Daoy (cell line): ENCODE data around the gene PPY. TPM values are rescaled to one million over a fixed set of nuclear protein-coding genes. Genes with fewer than 3 reads are reported as not detected.
"Not testable (repeated sequence)": the region's sequence is repeated elsewhere in the genome, so short reads cannot be mapped to it uniquely, and the experiment has no call there.

Source experiments
- DNase-seq: peaks from one replicate; pipeline ENCODE4 v3.0.0-alpha.2; 2015; ENCODE audit warnings: low read depth
- total RNA-seq: library from RNA; depleted of rRNA; stranded (reverse); fragments of >200 nt; shearing (Covaris generic); gene quantifications from 2 replicates; pipeline ENCODE4 v1.2.3, GENCODE V29; 2014; rRNA removed

The PPY gene, protein sequence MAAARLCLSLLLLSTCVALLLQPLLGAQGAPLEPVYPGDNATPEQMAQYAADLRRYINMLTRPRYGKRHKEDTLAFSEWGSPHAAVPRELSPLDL
- not detected in 2 replicates for total RNA-seq

DNA sequence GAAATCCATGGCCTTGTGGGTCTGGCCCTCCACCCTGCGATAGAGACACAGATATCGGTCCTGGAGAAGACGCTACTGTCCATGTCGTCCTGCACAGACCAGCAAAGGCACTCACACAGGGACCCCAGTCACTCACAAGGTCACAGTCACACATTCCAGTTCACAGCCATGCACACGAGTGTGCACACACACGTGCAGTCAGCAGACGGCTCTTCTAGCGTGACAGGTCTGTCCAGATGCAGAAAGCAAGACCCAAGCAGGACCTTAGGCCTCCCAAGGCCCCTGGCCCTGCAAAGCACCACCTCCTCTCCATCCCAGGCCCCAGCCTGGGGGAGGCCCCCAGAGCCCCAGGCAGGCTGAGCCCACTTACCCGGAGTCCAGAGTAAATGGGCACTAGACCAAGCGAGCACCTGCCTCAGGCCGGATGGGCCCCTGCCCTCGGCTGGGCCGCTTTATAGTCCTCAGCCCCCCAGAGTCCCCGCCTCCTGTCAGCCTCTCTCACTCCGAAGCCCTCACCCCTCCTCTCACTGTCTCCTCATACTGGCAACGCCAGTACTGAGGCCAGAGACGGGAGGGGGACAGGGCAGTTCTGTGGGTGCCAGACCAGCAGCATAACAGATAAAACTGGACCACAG lies at the start of gene PPY:
TSS of gene PPY (minus strand) at position 426 of the 635 bp plus-strand sequence. CDS start 822 bp downstream, outside the sequence.
- DNase-seq, result no peak

DNA sequence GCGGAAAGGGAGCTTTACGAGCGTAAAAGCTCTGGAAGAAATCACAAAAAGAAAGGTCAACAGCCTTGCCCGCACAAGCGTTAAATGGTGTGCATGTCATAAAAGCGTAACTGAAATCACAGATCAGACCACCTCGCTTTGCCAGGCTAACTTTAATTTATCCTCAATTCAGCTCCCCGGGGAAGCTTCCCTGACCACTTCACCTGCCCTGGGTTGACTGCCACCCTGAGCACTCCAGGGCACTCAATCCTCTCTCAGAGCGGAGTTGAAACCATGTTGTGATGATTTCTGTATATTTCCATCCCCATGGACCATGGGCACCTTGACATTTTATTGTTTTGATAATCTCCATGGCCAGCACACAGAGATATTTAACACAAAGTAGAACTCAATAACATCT lies 46.0 kb upstream of the PPY start:
- no peak for DNase-seq

DNA sequence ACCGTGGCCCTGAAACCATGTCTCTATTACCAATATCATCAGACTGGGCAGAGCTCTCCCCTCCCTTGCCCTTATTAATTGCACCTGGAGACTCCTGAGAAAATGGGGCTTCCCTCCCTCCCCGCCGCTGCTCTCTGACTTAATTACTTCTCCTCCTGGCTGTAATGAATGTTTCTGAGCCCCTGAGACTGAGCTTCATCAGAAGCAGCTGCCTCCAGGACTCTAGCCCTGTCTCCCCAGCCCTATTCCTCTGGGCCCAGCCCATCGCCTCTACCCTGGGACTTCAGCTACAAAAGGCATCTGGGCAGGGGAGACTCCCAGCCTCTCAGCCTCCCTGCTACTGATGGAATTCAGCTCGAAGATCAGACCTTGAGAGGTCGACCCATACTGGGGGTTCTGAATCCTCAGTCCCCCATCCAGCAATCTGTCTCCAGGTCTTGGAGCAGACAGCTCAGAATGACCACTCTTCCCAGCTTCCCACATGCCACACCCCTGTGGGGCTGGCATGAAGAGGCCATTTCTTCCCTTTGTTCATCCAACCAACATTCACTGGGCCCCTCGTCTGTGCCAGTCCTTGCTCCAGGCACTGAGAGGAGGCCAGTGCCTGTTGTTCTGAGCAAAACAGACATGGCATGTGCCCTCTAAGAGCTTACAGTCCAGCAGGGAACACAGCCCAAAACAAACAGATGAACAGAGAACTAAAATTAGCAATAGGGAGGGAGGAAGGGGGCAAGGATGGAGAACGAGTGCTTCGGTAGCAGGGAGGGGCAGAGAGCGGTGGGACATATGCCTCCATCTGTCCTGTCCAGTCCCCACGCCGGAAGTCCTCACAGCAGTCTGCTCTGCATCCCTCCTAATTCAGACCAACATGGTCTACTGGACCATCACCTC lies 45.1 kb upstream of the PPY start:
- DNase-seq, result no peak

DNA sequence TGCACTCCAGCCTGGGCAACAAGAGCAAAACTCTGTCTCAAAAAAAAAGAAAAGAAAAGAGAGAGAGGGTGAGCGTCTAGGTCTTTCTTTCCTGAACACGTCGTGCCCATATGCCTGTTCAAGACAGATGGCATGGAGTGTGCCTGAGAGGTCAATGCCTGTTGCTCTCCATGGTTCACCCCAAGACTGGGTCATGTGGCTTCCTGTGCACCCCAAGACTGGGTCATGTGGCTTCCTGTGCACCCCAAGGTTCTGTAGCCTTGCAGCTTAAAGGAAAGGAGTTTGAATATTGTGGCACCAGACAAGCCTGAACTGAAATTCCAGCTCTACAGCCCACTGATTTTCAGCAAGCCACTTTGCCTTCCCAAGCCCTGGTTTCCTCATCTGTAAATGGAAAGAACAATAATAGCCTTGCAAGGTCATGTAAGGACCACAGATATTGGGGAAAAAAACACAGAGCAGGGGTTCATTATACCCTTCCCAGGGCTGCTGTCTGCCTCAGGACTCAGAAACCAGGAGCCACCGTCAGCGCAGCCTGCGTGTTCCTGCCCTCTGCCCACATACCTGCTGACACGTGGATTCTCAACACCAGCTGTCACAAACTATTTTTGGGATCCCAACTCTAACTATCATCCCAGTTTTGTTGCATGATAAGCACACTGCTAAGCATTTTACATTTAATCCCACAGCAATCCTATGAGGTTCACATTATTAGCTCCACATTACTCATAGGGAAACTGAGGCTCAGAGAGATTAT lies 44.1 kb upstream of the PPY start:
- DNase-seq, result no peak

DNA sequence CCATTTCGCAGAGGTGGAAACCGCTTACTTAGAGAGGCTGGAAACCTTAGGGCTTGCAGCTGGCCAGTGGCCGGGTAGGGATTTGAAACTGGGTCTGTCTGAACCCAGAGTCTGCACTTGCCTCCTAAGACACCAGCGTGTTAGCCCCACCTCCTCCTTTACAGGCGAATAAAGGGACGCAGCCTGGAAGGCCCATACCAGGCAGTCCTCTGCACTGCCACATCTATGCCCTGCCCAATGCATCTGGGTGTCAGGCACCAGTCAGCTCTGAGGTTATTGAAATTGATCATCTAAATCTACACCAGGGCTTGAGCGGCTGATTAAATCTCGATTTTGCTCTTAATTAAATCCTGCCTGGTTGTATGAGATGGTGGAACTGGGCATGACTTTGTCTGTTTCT lies 42.2 kb upstream of the PPY start:
- DNase-seq, result no peak

DNA sequence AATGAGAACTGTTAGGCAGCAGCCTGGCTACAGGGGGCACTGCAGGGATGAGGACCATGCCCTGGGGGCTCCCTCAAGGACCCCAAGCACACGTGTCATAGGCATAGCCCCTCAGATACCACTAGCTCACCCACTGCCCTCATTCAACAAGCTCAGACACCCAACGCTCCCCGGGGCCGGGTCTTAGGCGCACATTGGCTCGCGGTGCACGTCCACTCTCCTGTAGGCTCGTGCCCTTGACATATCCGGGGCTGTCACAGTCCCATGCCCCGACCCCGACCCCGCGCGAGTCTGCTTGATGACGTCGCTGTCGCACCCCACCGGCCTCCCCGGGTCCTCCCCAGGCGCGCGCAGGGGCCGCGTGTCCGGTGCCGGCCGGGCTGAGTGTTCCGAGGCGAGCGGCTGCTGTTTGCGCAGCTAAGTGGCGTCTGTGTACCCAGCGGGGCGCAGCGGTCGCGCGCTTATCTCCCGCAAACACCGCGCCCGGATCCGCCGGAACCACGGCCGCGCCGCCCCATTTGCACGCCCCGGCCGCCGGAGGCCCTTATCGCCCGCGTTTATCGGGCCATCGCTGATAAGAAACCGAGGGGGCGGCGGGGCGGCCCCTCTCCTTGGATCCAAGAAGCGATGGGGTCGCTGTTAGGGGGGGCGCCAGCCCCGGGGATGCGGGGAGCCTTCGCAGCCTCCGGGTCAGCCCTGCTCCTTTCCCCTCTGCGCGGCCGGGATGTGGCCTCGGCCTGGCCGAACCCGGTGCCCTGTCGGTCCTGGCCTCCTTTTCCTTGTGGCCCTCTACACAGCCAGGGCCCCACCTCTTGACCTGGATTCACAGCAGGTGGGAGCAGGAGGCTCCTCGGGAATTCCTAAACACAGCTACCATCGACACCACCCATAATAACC lies 41.5 kb upstream of the PPY start:
- no peak for DNase-seq

DNA sequence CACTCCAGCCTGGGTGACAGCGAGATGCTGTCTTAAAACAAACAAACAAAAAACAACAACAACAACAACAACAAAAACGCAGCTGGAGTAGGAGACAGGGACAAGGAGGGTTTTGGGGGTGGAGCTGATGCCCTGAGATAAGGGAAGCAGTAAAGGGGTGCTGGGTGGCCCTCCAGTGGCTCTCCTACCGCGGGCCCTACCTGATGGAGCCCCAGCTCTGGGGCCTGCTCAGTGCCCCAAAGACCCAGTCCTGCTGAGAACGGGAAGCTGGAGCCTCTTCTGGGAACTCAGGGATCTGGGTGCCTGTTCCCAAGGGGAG lies 40.9 kb upstream of the PPY start:
- DNase-seq, result no peak

DNA sequence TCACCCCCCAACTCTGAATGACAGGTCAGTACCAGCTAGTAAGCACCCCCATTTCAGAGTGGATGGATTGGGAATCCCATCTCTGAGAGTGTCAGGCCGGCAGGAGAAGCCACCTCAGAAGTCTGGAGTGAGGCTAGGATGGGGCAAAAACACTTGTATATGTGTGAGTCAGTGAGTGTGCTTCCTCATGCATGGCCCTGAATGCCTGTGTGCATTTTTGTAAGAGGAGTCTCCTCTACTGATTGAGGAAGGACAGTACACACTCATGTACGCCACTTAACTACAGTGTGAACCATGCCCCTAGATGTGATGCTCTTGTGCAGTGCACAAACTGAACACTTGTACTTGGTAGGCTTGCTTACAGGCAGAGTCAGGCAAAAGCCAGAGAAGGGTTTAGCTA lies 39.9 kb upstream of the PPY start:
- DNase-seq, result no peak

DNA sequence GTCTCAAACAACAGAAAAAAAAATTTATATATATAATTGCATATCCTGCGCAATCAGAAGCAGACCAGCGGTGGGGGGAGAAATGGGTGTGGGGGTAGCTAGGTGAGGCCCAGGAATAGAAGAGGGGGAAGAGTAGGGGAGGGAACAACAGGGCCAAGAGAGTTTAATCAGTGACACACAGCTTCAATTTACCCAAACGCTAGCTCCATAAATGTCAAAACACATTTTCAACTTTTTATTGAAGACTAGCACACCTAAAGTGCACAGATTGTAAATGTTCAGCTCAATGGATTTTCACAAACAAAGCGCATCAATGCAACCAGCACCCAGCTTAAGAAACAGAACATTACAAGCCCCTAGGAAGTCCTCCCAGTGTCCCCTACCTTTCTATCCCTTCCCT lies 37.4 kb upstream of the PPY start:
- DNase-seq, result no peak

DNA sequence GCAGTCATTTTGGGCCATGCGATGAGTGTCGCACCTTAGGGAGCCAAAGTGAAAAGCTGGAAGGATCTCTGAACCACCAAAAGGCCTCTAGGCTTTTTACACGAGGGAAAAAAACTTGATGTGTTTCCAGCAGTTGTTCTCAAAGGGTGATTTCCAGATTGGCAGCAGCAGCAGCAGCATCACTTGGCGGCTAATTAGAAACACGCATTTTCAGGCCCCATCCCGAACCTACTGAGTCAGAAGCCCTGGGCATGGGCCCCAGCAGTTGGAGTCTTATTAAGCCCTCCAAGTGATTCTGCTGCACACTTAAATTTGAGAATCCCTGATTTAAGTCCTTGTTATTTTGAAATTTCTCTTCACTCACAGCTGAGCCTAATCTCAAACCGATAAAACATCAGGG lies 36.7 kb upstream of the PPY start:
- DNase-seq, result no peak

DNA sequence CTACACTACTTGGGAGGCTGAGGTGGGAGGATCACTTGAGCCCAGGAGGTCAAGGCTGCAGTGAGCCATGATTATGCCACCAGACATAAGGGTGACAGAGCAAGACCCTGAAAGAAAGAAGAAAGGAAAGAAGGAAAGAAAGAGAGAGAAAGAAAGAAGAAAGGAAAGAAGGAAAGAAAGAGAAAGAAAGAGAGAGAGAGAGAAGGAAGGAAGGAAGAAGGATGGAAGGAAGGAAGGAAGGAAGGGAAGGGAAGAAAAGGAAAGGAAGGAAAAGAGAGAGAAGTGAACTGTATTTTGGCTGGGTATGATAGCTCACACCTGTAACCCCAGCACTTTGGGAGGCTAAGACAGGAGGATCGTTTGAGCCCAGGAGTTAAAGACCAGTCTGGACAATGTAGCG lies 35.8 kb upstream of the PPY start:
- no peak for DNase-seq

DNA sequence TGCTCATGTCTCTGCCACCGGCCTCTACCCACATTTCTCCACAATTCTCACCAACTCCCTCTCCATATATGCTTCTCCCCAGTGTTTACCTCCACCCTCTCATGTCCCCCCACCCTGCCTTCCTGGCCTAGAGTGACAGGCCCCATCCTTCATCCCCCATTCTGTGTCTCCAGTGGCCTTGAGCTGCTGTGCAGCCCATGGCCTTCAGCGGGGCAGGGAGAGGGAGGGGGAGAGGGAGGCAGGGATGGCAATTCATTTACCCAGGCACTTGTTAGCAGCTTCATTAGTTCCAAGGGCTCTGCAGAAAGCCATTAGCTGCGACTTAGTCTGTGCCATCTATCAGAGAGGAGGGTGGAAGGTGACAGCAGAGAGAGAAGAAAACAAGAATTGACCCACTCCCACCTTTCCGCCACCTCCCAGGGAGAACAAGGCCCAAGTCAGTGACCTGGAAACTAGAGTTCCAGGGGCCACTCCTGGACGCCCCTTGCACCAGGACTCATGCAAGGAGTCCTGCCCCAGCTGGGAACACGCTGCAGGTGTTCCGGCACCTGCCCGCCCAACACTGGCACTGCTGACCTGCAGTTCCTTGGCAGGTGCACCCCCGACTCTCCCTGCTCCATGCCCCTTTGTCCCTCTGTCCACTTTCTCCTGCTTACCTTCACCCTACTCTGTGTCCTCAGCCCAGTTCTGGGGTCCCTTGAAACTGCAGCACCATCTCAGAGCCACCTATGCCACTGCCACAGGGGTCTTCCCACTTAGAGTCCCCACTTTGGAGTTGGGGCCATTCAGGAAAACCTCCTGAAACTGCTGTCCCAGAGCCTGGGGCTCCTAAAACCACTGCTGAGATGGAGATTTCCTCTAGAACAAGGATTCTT lies 34.9 kb upstream of the PPY start:
- DNase-seq, result no peak

DNA sequence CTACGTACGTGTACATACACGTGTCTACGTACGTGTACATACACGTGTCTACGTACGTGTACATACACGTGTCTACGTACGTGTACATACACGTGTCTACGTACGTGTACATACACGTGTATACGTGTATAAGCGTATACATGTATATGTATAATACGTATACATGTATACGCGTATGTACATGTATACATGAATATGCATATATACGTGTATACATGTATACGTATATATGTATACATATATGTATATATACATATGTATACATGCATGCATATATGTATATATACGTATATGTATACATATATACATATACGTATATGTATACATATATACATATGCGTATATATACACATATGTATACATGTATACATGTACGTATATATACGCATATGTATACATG lies 33.6 kb upstream of the PPY start:
- no peak for DNase-seq

DNA sequence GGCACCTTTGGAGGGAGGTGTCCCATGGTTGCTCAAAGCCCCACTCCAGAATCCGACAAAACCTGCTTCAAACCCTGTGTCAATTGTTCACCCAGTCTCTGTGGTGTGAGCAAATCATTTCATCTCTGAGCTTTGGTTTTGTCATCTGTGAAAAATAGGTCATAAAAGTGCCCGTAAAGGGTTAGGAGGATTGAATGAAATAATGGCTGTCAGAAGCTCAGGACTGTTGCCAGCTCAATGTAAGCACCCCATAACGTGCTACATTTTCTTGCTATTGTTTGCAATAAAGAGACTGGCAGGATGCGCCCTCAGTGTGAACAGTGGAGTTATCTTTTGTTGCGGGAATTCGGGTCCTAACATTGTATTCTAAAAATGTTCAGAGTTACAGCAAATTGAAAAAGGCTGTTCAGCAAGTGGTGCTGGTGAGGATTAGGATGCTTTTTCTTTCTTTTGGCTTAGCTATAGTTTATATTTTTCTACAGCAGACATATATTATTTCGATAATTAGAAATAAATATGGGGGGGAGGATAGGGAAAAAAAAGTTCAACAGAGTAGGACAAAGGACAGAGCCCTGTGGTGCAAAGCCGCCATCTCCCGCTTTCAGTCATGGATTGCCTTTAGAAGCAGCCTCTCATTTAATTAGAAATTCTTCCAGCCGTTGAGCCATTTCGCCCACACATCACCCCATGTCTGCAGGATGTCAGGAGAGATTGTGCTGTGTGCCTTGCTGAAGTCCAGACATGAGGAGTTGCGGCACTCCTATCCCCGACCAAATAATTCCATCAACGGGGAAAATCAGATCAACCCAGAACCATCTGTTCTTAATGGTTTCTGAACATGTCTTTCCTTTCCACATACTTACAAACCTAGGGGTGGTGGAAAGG lies 32.3 kb upstream of the PPY start:
- no peak for DNase-seq

DNA sequence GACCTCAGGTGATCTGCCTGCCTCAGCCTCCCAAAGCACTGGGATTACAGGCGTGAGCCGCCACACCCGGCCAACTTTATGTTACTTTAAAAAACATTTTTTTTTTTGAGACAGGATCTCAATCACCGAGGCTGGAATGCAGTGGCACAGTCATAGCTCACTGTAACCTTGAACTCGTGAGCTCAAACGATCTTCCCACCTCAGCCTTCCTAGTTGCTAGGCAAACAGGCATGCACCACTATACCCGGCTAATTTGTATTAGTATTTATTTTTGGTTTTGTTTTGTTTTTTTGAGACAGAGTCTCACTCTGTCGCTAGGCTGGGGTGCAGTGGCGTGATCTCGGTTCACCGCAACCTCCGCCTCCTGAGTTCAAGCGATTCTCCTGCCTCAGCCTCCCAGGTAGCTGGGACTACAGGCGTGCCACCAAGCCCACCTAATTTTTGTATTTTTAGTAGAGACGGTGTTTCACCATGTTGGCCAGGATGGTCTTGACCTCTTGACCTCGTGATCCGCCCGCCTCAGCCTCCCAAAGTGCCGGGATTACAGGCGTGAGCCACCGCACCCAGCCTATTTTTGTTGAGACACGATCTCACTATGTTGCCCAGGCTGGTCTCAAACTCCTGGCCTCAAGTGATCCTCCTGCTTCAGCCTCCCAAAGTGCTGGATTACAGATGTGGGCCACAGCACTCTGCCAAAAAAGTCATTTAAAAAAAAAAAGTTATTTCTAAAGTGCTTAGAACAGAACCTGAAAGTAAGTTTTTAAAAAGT lies 30.4 kb upstream of the PPY start:
- not testable (repeated sequence) for DNase-seq

DNA sequence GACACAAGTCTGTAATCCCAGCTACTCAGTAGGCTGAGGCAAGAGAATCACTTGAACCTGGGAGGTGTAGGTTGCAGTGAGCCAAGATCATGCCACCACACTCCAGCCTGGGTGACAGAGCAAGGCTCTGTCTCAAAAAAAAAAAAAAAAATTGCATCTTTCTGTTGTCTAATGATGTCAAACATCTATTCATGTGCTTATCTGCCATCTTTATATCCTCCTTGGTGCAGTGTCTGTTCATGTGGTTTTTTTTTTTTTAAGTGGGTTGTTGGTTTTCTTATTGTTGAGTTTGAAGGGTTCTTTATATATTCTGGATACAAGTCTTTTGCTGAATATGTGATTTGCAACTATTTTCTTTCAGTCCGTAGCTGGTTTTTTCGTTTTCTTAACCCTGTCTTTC lies 29.2 kb upstream of the PPY start:
- DNase-seq, result not testable (repeated sequence)

DNA sequence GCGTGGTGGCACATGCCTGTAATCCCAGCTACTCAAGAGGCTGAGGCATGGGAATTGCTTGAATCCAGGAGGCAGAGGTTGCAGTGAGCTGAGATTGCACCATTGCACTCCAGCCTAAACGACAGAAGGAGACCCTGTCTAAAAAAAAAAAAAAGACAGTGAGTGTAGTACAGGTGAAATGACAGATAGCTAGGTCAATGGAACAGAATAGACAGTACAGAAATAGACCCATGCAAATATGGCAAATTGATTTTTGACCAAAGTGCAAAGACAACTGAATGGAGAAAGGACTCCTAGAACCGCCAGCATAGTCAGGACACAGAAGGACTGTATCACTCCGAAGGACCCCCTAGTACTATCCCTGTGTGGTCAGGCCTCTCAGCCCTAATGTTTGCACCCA lies 28.1 kb upstream of the PPY start:
- DNase-seq, result no peak

DNA sequence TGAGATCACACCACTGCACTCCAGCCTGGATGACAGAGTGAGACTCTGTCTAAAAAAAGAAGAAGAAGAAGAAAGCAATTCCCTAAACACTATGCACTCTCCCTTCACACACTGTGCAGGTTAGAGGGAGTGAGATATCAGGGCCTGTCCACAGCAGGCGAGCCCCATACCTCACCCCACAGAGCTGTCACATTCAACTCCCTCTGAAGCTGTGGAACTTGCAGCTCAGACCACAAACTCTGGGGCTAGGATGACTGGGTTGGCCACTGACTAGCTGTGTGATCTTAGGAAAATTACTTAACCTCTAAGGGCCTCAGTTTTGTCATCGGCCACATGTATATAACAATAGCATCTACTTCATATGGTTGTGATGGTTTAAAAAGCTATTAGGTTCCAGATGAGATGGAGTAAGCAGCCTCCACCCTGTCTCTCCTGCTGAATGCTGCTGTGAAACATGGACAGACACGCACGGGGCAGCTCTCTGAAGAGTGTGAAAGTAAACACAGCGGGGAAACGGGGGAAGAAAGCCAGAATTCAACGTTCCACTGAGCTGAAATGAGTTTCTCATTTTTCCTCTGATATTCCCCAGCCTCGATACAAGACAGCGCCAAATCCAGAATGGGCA lies 25.1 kb upstream of the PPY start:
- no peak for DNase-seq
